Esophagus muscularis mucosa (tissue), 3 donors: Measurements from ENCODE around the gene FDXR.

Source experiments
- CTCF ChIP-seq, 3 experiments: fragments of 200-600 bp in 2 of 3; fragments of 450-650 bp in 1 of 3; sonication (generic) in 2 of 3; IDR thresholded peaks; one replicate each; pipeline ENCODE4 v1.5.1; 2017 to 2019; ENCODE audit warnings: antibody characterized with exemption in 3 of 3, mild to moderate bottlenecking in 2 of 3, moderate library complexity in 1 of 3
- EP300 ChIP-seq: sonication (generic); formaldehyde crosslinking; IDR thresholded peaks from one replicate; pipeline ENCODE4 v1.6.1; 2017; ENCODE audit warnings: antibody characterized with exemption

- TF ChIP-seq EP300: no peak
- no peak for TF ChIP-seq CTCF (IDR thresholded peaks at IDR 0.05)
Observed at GRCh38 chr17:74840989-74841666, 31.7 kb downstream of the FDXR start.
